IMR-90 (cell line): ENCODE results near the gene CLEC4G.

Source experiments
- FOS ChIP-seq: fragments of 150-350 bp; IDR thresholded peaks from 2 replicates; pipeline ENCODE4 v1.6.1; 2016; ENCODE audit warnings: low read depth, low read length
- RAD21 ChIP-seq: IDR thresholded peaks from 2 replicates; pipeline ENCODE4 v1.6.1; 2012; ENCODE audit warnings: low read length, improper control_type of control experiment
- SMC3 ChIP-seq: fragments of 150-350 bp; IDR thresholded peaks from 2 replicates; pipeline ENCODE4 v1.6.1; 2016; ENCODE audit warnings: low read depth, mild to moderate bottlenecking, antibody characterized with exemption, low read length, moderate library complexity
- TF ChIP-seq, protein P1 (sequence below): conservative IDR thresholded peaks from 2 replicates; pipeline ENCODE4 v1.5.1; 2012; ENCODE audit warnings: mild to moderate bottlenecking, low read depth, low read length, improper control_type of control experiment

DNA sequence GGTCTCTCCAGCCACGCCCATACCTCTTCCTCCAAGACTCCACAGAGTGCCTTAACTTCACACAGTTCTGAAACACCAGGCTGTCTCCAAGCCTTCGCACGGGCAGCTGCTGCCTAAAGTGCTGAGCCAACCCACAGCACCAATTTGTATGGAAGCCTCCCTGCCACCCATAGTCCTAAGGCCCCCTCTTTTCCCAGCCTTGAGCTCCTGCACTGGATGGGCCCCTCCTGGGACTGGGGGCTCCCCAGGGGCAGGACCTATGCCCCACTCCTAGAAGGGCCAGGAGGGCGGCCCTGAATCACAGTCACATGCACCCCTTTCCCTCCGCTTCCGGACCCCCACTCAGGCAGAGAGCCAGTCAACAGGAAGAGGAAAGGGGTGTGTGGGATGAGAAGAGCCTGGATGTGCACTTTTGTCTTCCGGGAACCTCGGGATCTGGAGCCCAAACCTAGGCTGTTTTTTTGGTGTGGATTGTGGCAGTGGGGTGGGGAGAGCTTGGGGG lies 24.9 kb downstream of the CLEC4G start:
- no peak for TF ChIP-seq RAD21
- no peak for TF ChIP-seq FOS
- TF ChIP-seq SMC3 = no peak
- TF ChIP-seq, protein P1, sequence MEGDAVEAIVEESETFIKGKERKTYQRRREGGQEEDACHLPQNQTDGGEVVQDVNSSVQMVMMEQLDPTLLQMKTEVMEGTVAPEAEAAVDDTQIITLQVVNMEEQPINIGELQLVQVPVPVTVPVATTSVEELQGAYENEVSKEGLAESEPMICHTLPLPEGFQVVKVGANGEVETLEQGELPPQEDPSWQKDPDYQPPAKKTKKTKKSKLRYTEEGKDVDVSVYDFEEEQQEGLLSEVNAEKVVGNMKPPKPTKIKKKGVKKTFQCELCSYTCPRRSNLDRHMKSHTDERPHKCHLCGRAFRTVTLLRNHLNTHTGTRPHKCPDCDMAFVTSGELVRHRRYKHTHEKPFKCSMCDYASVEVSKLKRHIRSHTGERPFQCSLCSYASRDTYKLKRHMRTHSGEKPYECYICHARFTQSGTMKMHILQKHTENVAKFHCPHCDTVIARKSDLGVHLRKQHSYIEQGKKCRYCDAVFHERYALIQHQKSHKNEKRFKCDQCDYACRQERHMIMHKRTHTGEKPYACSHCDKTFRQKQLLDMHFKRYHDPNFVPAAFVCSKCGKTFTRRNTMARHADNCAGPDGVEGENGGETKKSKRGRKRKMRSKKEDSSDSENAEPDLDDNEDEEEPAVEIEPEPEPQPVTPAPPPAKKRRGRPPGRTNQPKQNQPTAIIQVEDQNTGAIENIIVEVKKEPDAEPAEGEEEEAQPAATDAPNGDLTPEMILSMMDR = no peak
